ENCODE measurements around the gene ANXA4.

GRCh38 chr2:69750246-69750645 is 8.3 kb downstream of the ANXA4 start:
- no peak for TF ChIP-seq CTCF (conservative IDR thresholded peaks at IDR 0.05; ENCODE audit: low read depth, low read length)
- TF ChIP-seq EZH2 (IDR thresholded peaks at IDR 0.05; ENCODE audit: low read length, unreplicated experiment), result no peak

Measured in PC-3 (cell line).